ENCODE measurements around the gene TMEM150A.

The TMEM150A gene

GRCh38 chr2:85549095-85549494, 53.4 kb downstream of the TMEM150A start:
- no peak for TF ChIP-seq CTCF (IDR thresholded peaks at IDR 0.05; ENCODE audit: low read depth, low read length)
- DNase-seq (ENCODE audit: low read depth, low spot score) = no peak
- H3K4me3 ChIP-seq (ENCODE audit: low read depth, low read length) = no peak overlapping the region
- in situ Hi-C loops (cut with HindIII; ENCODE audit: low sequenced_read_pairs) = loop anchor here (25.0 kb wide), 1 partner anchor 137 kb away; the partner anchor contains the start of genes CAPG and SH2D6

GRCh38 chr2:85548608-85548900, 53.9 kb downstream of the TMEM150A start:
- no peak overlapping the region for H3K4me3 ChIP-seq (ENCODE audit: low read depth, low read length)
- DNase-seq (ENCODE audit: low read depth, low spot score) = no peak
- TF ChIP-seq CTCF (IDR thresholded peaks at IDR 0.05; ENCODE audit: low read depth, low read length) = no peak
- in situ Hi-C loops (cut with HindIII; ENCODE audit: low sequenced_read_pairs) = loop anchor here (25.0 kb wide), 1 partner anchor 136 kb away; the partner anchor contains the start of genes CAPG and SH2D6

Measured in astrocyte of the spinal cord (primary cell).